Activated naive CD4-positive, alpha-beta T cell treated with anti-CD3 and anti-CD28 coated beads, Interleukin-2, amount 10 ng/mL, durations not matched to agents 7 days and 5 days (primary cell): ENCODE data around the gene SMYD1.
"Not testable (repeated sequence)": the region's sequence is repeated elsewhere in the genome, so short reads cannot be mapped to it uniquely, and the experiment has no call there.

ENCODE experiments used
- CTCF ChIA-PET: fragments of 350-600 bp; sonication (Branson Sonifier 250); formaldehyde crosslinking; loops from one replicate; lab custom pipeline; 2021; ENCODE audit warnings: antibody characterized with exemption; lab: Charles Lee
- DNase-seq: peaks from one replicate; pipeline ENCODE4 v3.0.0-alpha.2; 2020
- H3K27ac Mint-ChIP-seq: one replicate; pipeline ENCODE4 v1.8.0; 2021; ENCODE audit warnings: mild to moderate bottlenecking, moderate library complexity, mixed read lengths
- H3K27me3 Mint-ChIP-seq: one replicate; pipeline ENCODE4 v1.8.0; 2021; ENCODE audit warnings: mild to moderate bottlenecking, mixed read lengths
- H3K36me3 Mint-ChIP-seq: one replicate; pipeline ENCODE4 v1.8.0; 2021; ENCODE audit warnings: mixed read lengths
- H3K4me1 Mint-ChIP-seq: one replicate; pipeline ENCODE4 v1.8.0; 2021; ENCODE audit warnings: mixed read lengths
- H3K4me3 Mint-ChIP-seq: one replicate; pipeline ENCODE4 v1.8.0; 2021; ENCODE audit warnings: mild to moderate bottlenecking, moderate library complexity, mixed read lengths
- H3K9me3 Mint-ChIP-seq: one replicate; pipeline ENCODE4 v1.8.0; 2021; ENCODE audit warnings: mixed read lengths

SMYD1 gene

DNA sequence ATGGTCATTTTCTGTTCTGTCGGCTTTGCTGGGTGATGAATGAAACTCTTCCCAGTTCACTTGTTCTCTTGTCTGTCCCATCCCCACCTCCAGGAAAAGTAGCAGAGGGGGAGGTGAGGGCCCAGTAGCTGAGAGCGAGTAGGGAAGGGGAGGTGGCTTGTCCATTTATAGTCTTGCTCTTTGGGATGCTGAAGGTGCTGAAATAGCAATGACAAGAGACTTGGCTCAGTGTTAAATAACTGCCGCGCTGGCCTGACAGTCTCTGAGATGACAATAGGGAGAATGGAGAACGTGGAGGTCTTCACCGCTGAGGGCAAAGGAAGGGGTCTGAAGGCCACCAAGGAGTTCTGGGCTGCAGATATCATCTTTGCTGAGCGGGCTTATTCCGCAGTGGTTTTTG, at the start of gene SMYD1:
Gene SMYD1 (plus strand): TSS at position 228 of the 400 bp plus-strand sequence. CDS start 40 bp downstream, at position 268.
- no peak for DNase-seq
- H3K4me1 Mint-ChIP-seq = no peaks in the 10 kb centered on the region
- CTCF ChIA-PET = no interaction called here
- H3K4me3 Mint-ChIP-seq = no peak within 1 kb of the TSS
- no peak within 1 kb of the TSS for H3K27ac Mint-ChIP-seq
- H3K9me3 Mint-ChIP-seq = no peaks in the 10 kb centered on the region
- H3K27me3 Mint-ChIP-seq = peaks cover 7% of the 10 kb centered on the region
- no peaks in the 10 kb centered on the region for H3K36me3 Mint-ChIP-seq

DNA sequence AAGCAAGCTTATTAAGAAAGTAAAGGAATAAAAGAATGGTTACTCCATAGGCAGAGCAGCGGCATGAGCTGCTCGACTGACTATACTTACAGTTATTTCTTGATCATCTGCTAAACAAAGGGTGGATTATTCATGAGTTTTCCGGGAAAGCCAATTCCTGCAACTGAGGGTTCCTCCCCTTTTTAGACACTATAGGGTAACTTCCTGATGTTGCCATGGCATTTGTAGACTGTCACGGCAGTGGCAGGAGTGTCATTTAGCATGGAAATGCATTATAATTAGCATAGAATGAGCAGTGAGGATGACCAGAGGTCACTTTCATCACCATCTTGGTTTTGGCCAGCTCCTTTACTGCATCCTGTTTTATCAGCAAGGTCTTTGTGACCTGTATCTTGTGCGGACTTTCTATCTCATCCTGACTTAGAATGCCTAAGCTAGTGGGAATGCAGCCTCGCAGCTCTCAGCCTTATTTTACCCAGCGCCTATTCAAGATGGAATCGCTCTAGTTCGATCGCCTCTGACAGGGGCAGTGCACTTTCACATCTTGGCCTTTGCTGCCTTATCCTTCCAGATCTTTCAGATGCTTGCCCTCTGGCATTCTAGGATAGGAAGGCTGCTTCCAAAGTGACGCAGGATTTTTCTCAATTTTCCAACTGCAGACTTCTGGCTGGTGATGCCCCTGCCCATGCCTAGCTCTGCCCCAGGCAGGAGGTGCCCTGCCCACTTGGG, 49.4 kb upstream of the SMYD1 start:
- not testable (repeated sequence) for H3K36me3 Mint-ChIP-seq, H3K27me3 Mint-ChIP-seq, DNase-seq, H3K9me3 Mint-ChIP-seq
- CTCF ChIA-PET = interaction anchor here (0.6 kb wide), 1 partner anchor 174 kb away, joined by 3 read pairs; no protein-coding TSS in a partner anchor
- H3K4me1 Mint-ChIP-seq = peaks cover 26% of the 10 kb centered on the region
- H3K27ac Mint-ChIP-seq = peak overlapping the region; percentile 45
- peak overlapping the region; percentile 92 for H3K4me3 Mint-ChIP-seq

DNA sequence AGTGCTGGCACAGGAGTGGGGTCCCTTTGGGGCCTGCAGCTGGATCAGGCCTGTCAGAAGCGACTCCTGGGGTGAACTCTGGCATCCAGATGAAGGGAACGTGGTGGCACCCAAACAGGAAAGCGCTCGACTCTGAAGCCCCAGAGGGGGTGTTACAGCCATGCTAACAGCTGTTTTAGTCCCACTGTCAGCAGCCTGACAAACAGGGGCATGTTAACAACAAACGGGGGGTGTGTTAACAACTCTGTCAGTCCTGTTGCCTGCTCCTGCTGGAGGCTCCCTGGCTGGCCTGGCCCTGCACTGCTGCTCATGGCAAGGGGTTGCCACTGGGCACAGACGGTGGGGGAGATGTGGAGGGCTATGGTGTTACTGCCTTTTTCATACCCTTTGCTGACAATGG, 48.7 kb upstream of the SMYD1 start:
- Mint-ChIP-seq H3K36me3 (peaks cover 10% of the 10 kb centered on the region), H3K9me3 (peaks cover 6% of the 10 kb centered on the region), H3K27me3 (peaks cover 4% of the 10 kb centered on the region), H3K4me3 (no peak overlapping the region), H3K27ac (no peak overlapping the region), H3K4me1 (peaks cover 26% of the 10 kb centered on the region)
- CTCF ChIA-PET = no interaction called here
- no peak for DNase-seq

DNA sequence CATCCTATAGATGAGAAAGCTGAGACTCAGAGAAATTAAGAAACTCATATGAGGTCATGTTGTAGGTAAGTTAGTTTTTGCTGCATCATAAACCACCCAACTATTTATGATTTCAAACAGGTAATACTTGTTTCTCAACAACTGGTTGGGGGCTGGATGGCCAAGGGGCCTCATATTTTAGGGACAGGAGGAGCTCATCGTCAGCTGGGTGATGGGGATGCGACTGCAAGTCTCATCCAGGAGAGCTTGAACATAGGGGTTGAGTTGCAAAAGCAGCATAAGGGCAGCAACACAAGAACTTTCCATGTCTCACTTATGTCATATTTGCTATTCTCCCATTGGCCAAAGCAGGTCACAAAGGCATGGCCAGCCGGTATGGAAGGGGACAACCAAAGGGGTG, 47.6 kb upstream of the SMYD1 start:
- no peak for DNase-seq
- CTCF ChIA-PET = interaction anchor here (1.2 kb wide), 1 partner anchor 11 kb away, joined by 3 read pairs; no protein-coding TSS in a partner anchor
- H3K4me3 Mint-ChIP-seq = no peak overlapping the region

DNA sequence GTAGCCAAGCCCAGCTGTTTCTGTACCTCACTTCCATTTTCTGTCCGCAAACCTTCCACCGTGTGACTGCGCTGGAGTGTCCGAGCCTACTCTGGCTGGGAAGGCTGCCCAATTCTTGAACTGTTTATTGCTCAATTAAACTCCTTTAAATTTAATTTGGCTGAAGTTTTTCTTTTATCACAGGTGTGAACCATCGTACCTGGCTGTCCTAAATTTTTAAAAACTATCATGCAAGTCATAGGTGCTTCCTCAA, 45.0 kb upstream of the SMYD1 start:
- Mint-ChIP-seq H3K27ac (no peak overlapping the region), H3K9me3 (peaks cover 6% of the 10 kb centered on the region), H3K36me3 (peaks cover 25% of the 10 kb centered on the region), H3K4me3 (no peak overlapping the region), H3K4me1 (peaks cover 17% of the 10 kb centered on the region), H3K27me3 (peaks cover 4% of the 10 kb centered on the region)
- CTCF ChIA-PET = no interaction called here
- DNase-seq = no peak

More for the DNA sequence above, 47.6 kb upstream of the SMYD1 start:
- Mint-ChIP-seq H3K27ac (no peak overlapping the region), H3K36me3 (peaks cover 10% of the 10 kb centered on the region), H3K9me3 (peaks cover 6% of the 10 kb centered on the region), H3K4me1 (peaks cover 24% of the 10 kb centered on the region), H3K27me3 (peaks cover 4% of the 10 kb centered on the region)

DNA sequence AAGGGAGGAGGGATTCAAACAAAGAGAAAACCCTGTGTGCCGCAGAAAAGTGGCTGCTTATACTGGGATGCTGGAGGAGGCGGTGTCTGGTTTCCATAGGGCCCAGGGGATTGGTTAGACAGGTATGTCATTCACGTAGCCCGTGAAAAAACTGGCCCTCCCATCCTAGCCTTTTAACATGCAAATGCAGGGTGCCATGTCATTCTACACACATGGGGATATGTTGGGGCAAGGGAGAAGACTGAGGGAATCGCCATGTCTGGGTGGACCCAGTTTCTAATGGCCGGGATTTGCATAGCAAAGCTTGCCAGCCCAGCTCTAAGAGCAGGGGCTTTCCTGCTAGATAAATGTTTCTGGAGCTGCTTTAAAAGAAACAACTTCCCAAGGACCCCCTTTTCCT, 43.1 kb upstream of the SMYD1 start:
- H3K36me3 Mint-ChIP-seq = peaks cover 42% of the 10 kb centered on the region
- H3K4me3 Mint-ChIP-seq = no peak overlapping the region
- no peaks in the 10 kb centered on the region for H3K27me3 Mint-ChIP-seq
- H3K27ac Mint-ChIP-seq = no peak overlapping the region
- H3K9me3 Mint-ChIP-seq = no peaks in the 10 kb centered on the region
- CTCF ChIA-PET = interaction anchor here (1.6 kb wide), 1 partner anchor 23 kb away, joined by 4 read pairs; no protein-coding TSS in a partner anchor
- H3K4me1 Mint-ChIP-seq = peaks cover 23% of the 10 kb centered on the region
- no peak for DNase-seq

DNA sequence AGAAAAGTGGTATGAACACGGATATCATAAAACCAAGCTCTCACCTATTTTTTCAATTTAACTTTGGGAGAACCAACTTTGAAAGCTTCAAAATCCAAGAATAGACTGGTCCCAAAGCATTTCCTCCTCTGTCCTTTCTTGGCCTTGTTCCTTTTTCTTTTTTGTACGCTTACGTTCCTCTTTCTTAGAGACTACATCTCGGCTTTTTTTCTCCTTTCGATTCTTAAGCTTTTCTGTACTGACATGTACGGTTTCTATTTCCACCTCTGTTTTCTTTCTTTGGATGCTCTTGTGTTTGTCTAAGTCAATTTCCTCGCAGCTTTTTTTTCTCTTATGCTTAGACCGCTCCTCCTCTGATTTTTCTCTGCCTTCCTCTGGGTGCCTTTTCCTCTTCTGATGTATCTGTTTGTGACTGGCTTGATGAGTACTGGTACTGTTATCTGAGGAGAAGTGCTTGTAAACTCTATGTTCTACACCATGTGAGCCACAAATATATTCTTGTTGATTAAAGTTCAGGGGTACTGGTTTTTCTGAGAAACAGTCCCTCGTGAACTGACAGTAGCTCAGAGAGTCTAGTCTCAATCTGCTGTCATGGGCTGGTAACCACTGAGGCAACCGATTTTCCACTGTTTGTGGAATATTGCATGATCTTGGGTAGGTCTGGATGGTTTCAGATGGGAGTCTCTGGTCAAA, 39.8 kb upstream of the SMYD1 start:
- CTCF ChIA-PET = interaction anchor here (0.7 kb wide), 1 partner anchor 11 kb away, joined by 4 read pairs; the partner anchor contains the start of gene RNU2-63P
- DNase-seq = no peak
- Mint-ChIP-seq H3K36me3 (peaks cover 50% of the 10 kb centered on the region), H3K4me3 (peak overlapping the region; percentile 51), H3K4me1 (peaks cover 23% of the 10 kb centered on the region), H3K27ac (peak overlapping the region; percentile 93), H3K27me3 (no peaks in the 10 kb centered on the region), H3K9me3 (no peaks in the 10 kb centered on the region)

DNA sequence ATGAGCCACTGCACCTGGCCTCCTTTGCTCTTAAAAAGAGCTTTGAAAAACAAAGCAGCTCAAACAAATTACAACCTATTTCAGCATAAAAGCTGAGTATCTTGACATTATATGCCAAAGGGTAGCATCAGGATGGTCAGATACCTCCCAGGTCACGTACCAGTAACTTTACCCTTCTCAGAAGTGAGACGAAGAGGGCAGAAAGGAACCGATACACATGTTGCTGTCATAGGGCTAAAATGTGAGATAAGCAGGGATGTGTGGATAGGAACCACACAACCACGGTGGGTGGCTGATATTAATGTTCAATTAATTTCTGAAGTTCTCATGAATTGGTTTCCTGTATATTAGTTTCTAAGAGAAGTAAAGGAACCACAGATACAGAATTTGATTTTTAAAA, 38.7 kb upstream of the SMYD1 start:
- peaks cover 23% of the 10 kb centered on the region for H3K4me1 Mint-ChIP-seq
- H3K27me3 Mint-ChIP-seq = no peaks in the 10 kb centered on the region
- H3K9me3 Mint-ChIP-seq = no peaks in the 10 kb centered on the region
- CTCF ChIA-PET = interaction anchor here (0.8 kb wide), 1 partner anchor 33 kb away, joined by 4 read pairs; no protein-coding TSS in a partner anchor
- H3K27ac Mint-ChIP-seq = peak overlapping the region; percentile 93
- no peak overlapping the region for H3K4me3 Mint-ChIP-seq
- H3K36me3 Mint-ChIP-seq = peaks cover 49% of the 10 kb centered on the region
- no peak for DNase-seq

DNA sequence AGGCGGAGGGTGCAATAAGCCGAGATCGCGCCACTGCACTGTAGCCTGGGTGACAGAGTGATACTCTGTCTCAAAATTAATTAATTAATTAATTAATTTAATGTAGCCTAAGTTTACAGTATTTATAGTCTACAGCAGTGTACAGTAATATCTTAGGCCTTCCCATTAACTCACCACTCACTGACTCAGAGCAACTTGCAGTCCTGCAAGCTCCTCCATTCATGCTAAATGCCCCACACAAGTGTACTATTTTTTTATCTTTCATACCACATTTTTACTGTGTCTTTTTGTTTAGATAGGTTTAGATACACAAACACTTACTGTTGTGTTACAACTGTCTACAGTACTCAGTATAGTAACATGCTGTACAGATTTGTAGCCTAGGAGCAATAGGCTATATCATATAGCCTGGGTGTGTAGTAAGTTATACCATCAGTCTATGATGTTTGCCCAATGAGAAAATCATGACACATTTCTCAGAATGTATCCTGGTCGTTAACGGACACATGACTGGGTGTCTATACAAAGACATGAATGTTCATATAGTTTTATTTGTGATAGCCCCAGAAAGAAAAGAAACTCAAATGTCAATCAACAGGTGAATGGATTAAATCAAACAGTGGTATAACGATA, 35.4 kb upstream of the SMYD1 start:
- DNase-seq = no peak
- H3K36me3 Mint-ChIP-seq = peaks cover 58% of the 10 kb centered on the region
- CTCF ChIA-PET = interaction anchor here (0.6 kb wide), 1 partner anchor 16 kb away, joined by 3 read pairs; no protein-coding TSS in a partner anchor
- H3K9me3 Mint-ChIP-seq = peaks cover 4% of the 10 kb centered on the region
- H3K4me3 Mint-ChIP-seq = no peak overlapping the region
- H3K4me1 Mint-ChIP-seq = peaks cover 14% of the 10 kb centered on the region
- H3K27me3 Mint-ChIP-seq = no peaks in the 10 kb centered on the region
- no peak overlapping the region for H3K27ac Mint-ChIP-seq

DNA sequence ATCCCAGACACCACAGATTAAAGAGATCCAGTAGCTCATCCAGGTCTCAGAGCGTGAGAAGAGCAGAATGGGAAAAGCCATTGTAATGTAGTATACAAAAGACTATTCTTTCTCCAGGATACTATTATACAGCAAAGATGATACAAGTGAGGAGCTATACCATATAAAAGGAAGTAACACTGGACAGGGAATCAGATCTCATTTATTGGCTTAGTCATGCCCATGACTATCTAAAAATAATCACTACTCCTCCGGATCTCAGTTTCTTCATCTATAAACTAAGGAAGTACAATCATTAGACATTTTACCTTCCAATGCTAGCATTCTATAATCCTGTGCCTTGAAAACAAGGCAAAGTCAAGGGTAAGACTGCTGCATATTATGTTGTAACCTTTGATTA, 31.4 kb upstream of the SMYD1 start:
- Mint-ChIP-seq H3K27me3 (no peaks in the 10 kb centered on the region), H3K36me3 (peaks cover 63% of the 10 kb centered on the region), H3K9me3 (peaks cover 4% of the 10 kb centered on the region), H3K4me1 (no peaks in the 10 kb centered on the region), H3K27ac (no peak overlapping the region), H3K4me3 (no peak overlapping the region)
- DNase-seq = no peak
- CTCF ChIA-PET = no interaction called here

DNA sequence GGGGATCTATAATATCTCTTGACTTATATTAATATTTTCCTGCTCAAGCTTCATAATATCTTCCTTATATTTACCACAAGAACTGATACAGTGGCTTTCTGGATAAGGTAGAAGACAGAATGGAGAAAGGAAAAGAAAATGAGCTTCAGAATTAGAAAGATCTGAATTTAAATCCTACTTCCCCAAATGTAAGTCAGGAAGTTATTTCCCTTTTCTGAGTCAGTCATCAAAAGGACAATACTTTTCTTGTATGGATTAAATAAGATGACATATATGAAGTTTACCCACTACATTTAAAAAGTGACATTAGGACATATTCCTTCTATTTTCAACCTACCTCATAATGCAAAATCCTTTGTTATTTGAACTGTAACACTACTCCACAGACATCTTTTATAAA, 31.0 kb upstream of the SMYD1 start:
- Mint-ChIP-seq H3K36me3 (peaks cover 63% of the 10 kb centered on the region), H3K27ac (no peak overlapping the region), H3K9me3 (peaks cover 4% of the 10 kb centered on the region), H3K4me1 (no peaks in the 10 kb centered on the region), H3K27me3 (no peaks in the 10 kb centered on the region), H3K4me3 (no peak overlapping the region)
- CTCF ChIA-PET = no interaction called here
- no peak for DNase-seq

DNA sequence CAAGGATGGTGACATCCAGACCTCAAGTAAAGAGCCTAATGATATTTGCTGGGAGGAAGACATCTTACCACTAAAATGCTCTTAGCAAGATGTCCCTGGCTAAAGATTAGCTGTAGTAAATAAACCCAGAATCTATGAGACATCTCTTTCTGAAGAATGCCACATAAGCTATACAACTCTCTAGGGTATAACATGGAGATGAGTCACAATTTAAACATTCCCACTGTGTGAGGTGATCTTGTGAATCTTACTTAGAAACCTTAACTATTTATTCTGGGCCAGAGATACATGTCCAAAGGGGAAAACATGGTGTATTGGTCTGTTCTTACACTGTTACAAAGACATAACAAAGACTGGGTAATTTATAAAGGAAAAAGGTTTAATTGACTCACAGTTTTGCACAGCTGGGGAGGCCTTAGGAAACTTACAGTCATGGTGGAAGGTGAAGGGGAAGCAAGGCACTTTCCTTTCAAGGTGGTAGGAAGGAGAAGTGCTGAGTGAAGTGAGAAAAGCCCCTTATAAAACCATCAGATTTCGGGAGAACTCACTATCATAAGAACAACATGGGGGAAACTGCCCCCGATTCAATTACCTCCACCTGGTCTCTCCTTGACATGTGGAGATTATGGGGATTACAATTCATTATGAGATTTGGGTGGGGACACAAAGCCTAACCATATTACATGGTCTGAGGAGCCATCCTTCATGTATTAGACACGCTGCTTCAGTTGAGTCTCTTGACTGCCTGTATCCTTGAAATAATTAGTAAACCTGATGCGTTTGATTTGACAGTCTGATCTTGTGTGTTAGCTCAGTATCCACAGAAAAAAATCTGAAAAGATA, 29.1 kb upstream of the SMYD1 start:
- H3K4me3 Mint-ChIP-seq = no peak overlapping the region
- CTCF ChIA-PET = interaction anchor here (0.6 kb wide), 1 partner anchor 38 kb away, joined by 5 read pairs; no protein-coding TSS in a partner anchor
- no peaks in the 10 kb centered on the region for H3K4me1 Mint-ChIP-seq
- no peak overlapping the region for H3K27ac Mint-ChIP-seq
- H3K27me3 Mint-ChIP-seq = no peaks in the 10 kb centered on the region
- H3K9me3 Mint-ChIP-seq = peaks cover 4% of the 10 kb centered on the region
- DNase-seq = no peak
- H3K36me3 Mint-ChIP-seq = peaks cover 60% of the 10 kb centered on the region

DNA sequence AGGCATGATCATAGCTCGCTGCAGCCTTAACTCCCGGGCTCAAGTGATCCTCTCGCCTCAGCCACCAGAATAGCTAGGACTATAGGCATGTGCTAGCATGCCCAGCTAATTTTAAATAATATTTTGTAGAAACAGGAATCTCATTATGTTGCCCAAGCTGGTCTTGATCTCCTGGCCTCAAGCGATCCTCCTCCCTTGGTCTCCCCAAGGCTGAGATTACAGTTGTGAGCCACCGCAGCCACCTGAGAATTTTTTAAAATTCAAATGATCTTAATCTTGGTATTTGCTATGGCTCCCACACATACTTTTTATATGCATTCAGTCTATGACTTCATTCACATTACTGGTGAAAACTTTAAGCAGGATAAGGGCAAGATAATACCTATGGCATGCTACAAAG, 25.1 kb upstream of the SMYD1 start:
- Mint-ChIP-seq H3K4me1 (no peaks in the 10 kb centered on the region), H3K9me3 (no peaks in the 10 kb centered on the region), H3K27me3 (no peaks in the 10 kb centered on the region), H3K36me3 (peaks cover 39% of the 10 kb centered on the region), H3K27ac (no peak overlapping the region), H3K4me3 (no peak overlapping the region)
- DNase-seq = no peak
- CTCF ChIA-PET = no interaction called here

DNA sequence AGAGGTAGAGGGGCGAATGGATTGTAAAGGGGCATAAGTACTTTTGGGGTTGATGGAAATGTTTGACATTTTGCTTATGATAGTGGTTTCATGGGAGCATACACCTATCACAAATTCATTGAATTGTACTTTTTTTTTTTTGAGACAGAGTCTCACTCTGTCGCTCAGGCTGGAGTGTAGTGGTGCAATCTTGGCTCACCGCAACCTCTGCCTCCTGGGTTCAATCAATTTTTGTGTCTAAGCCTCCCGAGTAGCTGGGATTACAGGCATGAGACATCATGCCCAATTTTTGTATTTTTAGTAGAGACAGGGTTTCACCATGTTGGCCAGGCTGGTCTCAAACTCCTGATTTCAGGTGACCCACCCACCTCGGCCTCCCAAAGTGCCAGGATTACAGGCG, 22.1 kb upstream of the SMYD1 start:
- H3K4me3 Mint-ChIP-seq, H3K4me1 Mint-ChIP-seq, H3K27ac Mint-ChIP-seq, H3K27me3 Mint-ChIP-seq, DNase-seq, H3K9me3 Mint-ChIP-seq: not testable (repeated sequence)
- CTCF ChIA-PET = interaction anchor here (1.2 kb wide), 1 partner anchor 15 kb away, joined by 4 read pairs; no protein-coding TSS in a partner anchor
- peaks cover 40% of the 10 kb centered on the region for H3K36me3 Mint-ChIP-seq
